AG04450 (cell line): Measurements from ENCODE around the gene MAPKAPK2. TPM values are rescaled to one million over a fixed set of nuclear protein-coding genes. Genes with fewer than 3 reads are reported as not detected.

ENCODE experiments used
- CTCF ChIA-PET: fragments of 300-600, 350-600 bp; formaldehyde crosslinking; extraction: SDS; loops from one replicate; lab custom pipeline; 2022; ENCODE audit warnings: antibody characterized with exemption, inconsistent platforms; lab: Charles Lee
- POLR2A ChIA-PET: fragments of 350-600 bp; formaldehyde crosslinking; extraction: SDS; loops from one replicate; lab custom pipeline; 2021; ENCODE audit warnings: antibody characterized with exemption, inconsistent platforms; lab: Yijun Ruan, JAX
- DNase-seq: peaks from one replicate; pipeline ENCODE4 v3.0.0-alpha.2; 2011; ENCODE audit warnings: low read depth, low spot score
- H3K27ac ChIP-seq: one replicate; pipeline ENCODE4 v1.5.1; 2012; ENCODE audit warnings: low read depth, low read length, control low read depth
- H3K27me3 ChIP-seq: one replicate; pipeline ENCODE4 v1.6.0; 2012; ENCODE audit warnings: low read length; ENCODE audit not compliant: control insufficient read depth, insufficient read depth
- H3K4me3 ChIP-seq: 2 replicates; pipeline ENCODE4 v1.5.1; 2011; ENCODE audit warnings: mild to moderate bottlenecking, low read depth, low read length, control low read depth
- H3K9me3 ChIP-seq: 2 replicates; pipeline ENCODE4 v1.5.1; 2012; ENCODE audit warnings: low read length; ENCODE audit not compliant: control insufficient read depth, insufficient read depth
- CTCF ChIP-seq: IDR thresholded peaks from 2 replicates; pipeline ENCODE4 v1.5.1; 2011; ENCODE audit warnings: low read depth, low read length, control low read depth, inconsistent platforms
- polyA plus RNA-seq: library from polyadenylated mRNA; depleted of rRNA; stranded (reverse); fragments of >200 nt; gene quantifications from 2 replicates; pipeline ENCODE4 v1.2.3, GENCODE V29; 2011

The MAPKAPK2 gene
- polyA plus RNA-seq, 1 experiment: 64.9 TPM

DNA sequence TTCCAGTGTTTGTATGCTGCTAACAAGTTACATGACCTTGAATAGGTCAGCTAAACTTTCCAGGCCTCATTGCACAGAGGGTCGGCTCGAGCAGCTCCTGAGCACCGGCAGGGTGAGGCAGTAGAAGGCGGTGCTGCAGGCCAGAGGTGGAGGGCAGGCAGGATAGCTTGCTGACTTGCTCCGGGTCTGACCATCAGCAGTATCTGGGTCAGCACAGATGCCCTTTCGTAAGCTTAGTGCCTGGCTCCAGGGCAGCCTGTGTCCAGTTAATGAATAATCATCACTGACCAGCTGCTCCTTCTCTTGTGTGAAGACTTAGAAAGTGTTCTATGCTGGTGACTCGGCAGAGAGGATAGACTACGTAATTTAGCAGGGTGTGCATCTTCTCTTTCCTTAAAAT, 6.9 kb downstream of the MAPKAPK2 start:
- Histone ChIP-seq H3K9me3 (no peaks in the 10 kb centered on the region), H3K4me3 (no peak overlapping the region), H3K27ac (peak overlapping the region; percentile 12), H3K27me3 (no peaks in the 10 kb centered on the region)
- DNase-seq: no peak
- POLR2A ChIA-PET: interaction anchor here (1.2 kb wide), 1 partner anchor 13 kb away, joined by 4 read pairs; no protein-coding TSS in a partner anchor
- CTCF ChIA-PET: interaction anchor here (1.2 to 5.3 kb wide), 7 partner anchors 24 to 221 kb away, joined by 3 to 30 read pairs (median 6); no protein-coding TSS in a partner anchor
- no peak for TF ChIP-seq CTCF

DNA sequence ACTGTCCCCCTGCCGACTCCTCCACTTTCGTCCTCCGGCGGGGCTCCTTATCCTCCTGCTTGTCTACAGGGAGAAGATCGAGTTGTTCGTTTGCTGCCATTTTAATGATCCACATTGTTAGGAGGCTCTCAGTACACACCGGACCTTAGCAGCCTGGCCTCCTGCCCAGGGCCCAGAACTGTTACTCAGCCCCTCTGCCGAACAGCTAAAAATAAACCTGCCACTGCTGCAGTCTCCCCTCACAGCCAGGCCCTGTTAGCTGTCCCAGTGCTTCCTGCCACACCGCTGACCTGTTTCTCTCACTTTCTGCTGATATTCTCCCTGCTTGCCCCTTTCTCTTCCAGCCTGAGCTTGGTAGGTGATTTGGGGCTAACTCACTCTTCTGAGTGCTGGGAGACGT, 8.3 kb downstream of the MAPKAPK2 start:
- H3K27ac ChIP-seq: peak overlapping the region; percentile 82
- DNase-seq: no peak
- TF ChIP-seq CTCF: no peak
- CTCF ChIA-PET: interaction anchor here (1.4 to 5.3 kb wide), 5 partner anchors 17 to 219 kb away, joined by 4 to 30 read pairs (median 21); no protein-coding TSS in a partner anchor
- no peaks in the 10 kb centered on the region for H3K9me3 ChIP-seq
- POLR2A ChIA-PET: no interaction called here
- H3K27me3 ChIP-seq: no peaks in the 10 kb centered on the region
- peak overlapping the region; percentile 31 for H3K4me3 ChIP-seq

DNA sequence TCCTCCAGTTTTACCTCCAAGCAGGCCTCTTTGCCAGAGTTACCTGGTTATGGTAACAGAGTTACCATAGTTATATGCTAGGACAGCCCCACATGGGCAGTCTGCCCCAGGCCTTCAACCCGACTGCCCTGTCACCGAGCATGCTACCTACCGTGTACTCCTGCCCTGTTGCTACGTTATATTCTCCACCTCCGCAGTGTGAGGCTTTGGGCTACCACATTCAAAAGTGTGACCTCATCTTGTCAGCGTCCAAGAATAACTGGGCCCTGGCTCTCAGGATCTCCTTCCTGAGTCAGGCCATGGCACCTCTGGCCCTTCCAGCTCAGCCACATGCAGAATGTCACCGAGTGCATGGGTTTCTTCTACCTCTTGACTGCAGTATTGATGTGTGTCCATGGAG, 8.9 kb downstream of the MAPKAPK2 start:
- TF ChIP-seq CTCF: no peak
- no peak for DNase-seq
- no peaks in the 10 kb centered on the region for H3K27me3 ChIP-seq
- no peaks in the 10 kb centered on the region for H3K9me3 ChIP-seq
- peak overlapping the region; percentile 82 for H3K27ac ChIP-seq
- ChIA-PET POLR2A (no interaction called here), CTCF (interaction anchor here (1.4 to 4.3 kb wide), 5 partner anchors 16 to 219 kb away, joined by 4 to 26 read pairs (median 5); no protein-coding TSS in a partner anchor)
- H3K4me3 ChIP-seq: peak overlapping the region; percentile 31; the same call in 1 of the 2 replicates

DNA sequence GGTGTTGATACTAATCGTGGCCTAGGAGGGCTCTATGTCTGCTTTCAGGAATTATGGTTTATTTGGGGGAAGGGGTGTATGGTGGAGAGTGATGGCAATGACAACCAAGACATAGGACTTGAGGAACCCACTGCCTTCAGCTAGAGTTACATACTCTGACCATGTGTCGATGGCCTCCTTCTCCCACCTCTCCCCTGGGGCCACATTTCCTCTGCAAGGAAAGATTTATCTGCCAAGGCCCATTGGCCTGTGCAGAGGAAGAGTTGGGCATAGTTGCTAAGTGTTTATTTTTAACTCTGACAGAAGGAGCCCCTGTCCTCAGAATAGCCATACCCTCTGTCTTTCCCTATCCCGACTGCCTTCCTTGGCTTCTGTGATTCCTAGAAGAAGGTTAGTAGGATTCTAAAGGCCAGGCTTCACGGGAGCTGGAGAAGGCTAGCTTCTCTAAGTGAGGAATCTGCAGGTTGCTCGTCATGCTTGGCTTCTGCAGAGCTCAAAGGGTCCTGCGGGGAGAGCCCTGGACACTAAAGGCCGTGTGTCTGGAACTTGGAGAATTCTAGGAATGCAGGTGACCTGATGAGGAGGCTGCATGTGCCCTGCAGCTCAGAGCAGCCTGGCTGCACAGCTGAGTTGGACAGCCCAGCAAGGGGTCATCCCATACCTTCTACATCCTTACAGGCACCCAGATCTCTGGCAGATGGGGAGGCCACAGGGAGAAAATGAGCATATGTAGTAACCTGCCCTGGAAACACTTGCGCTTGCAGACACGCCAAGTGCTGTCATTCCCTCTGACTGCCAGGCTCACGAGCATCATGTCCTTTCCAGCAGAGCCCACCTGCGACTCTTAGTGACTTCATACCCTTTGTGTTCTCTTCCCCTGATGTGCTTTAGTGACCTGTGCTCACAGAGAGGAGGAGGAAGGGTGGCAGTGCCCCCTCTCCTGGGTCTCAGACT, 9.7 kb downstream of the MAPKAPK2 start:
- Histone ChIP-seq H3K4me3 (no peak overlapping the region), H3K27ac (no peak overlapping the region), H3K9me3 (no peaks in the 10 kb centered on the region), H3K27me3 (no peaks in the 10 kb centered on the region)
- DNase-seq: no peak
- CTCF ChIA-PET: interaction anchor here (0.7 to 4.3 kb wide), 6 partner anchors 16 to 319 kb away, joined by 3 to 26 read pairs (median 6); no protein-coding TSS in a partner anchor
- TF ChIP-seq CTCF: no peak
- POLR2A ChIA-PET: no interaction called here

DNA sequence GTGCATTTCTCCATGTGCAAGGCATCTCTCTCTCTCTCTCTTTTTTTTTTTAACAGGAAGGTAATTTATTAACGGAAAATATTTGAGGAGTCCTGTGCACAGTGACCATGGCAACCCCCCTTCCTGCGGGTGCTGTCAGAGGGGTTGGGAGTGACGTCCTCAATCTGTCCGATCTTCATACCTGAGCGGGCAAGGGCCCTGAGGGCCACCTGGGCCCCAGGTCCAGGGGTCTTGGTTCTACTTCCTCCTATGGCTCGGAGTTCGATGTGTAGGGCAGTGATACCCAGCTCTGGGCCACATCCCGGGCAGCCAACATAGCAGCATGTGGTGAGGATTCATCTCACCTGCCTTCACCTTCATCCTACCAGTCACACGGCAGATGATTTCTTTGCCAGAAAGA, 11.0 kb downstream of the MAPKAPK2 start:
- no peaks in the 10 kb centered on the region for H3K27me3 ChIP-seq
- H3K9me3 ChIP-seq: no peaks in the 10 kb centered on the region
- H3K27ac ChIP-seq: no peak overlapping the region
- ChIA-PET POLR2A (no interaction called here), CTCF (no interaction called here)
- DNase-seq: no peak
- no peak overlapping the region for H3K4me3 ChIP-seq
- TF ChIP-seq CTCF: no peak
